Epithelial cell of proximal tubule (primary cell): ENCODE results near the gene FAM120B. TPM values are rescaled to one million over a fixed set of nuclear protein-coding genes. Genes with fewer than 3 reads are reported as not detected.

Experiments used
- DNase-seq: peaks from one replicate; pipeline ENCODE4 v3.0.0-alpha.2; 2011; ENCODE audit warnings: low read depth
- H3K4me3 ChIP-seq: 2 replicates; pipeline ENCODE4 v1.5.1; 2011; ENCODE audit warnings: low read depth, mild to moderate bottlenecking, low read length
- total RNA-seq: library from RNA; depleted of rRNA; stranded (reverse); fragments of >200 nt; gene quantifications from 2 replicates; pipeline ENCODE4 v1.2.3, GENCODE V29; 2015
- TF ChIP-seq, protein P1 (sequence below): conservative IDR thresholded peaks from 2 replicates; pipeline ENCODE4 v1.5.1; 2012; ENCODE audit warnings: low read depth, mild to moderate bottlenecking, low read length

The FAM120B gene
- total RNA-seq, 1 donor from 2014 or later, result 5.0 TPM

DNA sequence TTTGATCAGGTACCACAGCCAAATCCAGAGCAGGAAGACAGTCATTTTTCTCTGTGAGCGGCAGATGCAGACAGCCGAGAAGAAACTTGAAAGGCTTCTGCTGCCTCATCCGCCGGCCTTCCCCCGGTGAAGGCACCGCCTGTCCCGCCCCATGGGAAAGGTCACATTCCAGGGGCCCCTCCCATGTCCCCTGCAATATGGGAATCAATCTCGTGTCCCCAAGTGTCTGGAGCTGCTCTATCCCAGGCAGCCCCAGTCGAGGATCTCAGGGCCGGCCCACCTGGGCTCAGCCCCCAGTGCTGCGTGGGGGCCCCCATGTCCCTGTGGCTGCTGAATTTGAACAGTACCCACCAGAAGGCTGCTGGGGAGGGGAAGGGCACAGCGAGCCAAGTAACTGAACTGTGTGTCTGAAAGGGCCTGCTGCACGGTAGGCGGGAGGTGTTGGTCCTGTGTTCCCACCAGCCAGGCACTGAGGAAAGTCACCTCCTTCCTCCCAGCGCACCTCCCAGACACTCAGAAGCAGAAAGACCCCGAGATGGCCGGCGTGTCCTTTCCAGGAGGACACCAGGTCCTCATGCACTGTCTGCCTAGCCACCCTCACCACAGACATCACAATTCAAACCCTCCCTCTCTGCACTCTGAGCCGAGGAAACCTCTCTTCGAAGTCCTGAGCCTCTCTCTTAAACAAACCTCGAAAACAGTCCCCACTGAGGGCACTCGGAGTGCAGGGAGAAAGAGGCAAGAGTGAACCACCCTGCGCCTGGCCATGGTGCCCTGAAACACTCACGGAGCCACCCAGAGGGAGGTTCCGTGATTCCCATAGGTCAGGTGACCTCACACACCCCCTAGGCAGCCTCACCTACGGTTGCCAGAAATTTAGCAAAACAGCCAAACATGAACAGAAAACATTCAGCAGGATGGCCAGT is 147.3 kb downstream of the FAM120B start:
- no peak overlapping the region for H3K4me3 ChIP-seq
- DNase-seq, result no peak
- TF ChIP-seq, protein P1, sequence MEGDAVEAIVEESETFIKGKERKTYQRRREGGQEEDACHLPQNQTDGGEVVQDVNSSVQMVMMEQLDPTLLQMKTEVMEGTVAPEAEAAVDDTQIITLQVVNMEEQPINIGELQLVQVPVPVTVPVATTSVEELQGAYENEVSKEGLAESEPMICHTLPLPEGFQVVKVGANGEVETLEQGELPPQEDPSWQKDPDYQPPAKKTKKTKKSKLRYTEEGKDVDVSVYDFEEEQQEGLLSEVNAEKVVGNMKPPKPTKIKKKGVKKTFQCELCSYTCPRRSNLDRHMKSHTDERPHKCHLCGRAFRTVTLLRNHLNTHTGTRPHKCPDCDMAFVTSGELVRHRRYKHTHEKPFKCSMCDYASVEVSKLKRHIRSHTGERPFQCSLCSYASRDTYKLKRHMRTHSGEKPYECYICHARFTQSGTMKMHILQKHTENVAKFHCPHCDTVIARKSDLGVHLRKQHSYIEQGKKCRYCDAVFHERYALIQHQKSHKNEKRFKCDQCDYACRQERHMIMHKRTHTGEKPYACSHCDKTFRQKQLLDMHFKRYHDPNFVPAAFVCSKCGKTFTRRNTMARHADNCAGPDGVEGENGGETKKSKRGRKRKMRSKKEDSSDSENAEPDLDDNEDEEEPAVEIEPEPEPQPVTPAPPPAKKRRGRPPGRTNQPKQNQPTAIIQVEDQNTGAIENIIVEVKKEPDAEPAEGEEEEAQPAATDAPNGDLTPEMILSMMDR, result no peak

GRCh38 chr6:170454512-170455285 is 148.1 kb downstream of the FAM120B start:
- no peak for DNase-seq
- no peak overlapping the region for H3K4me3 ChIP-seq
- TF ChIP-seq, protein P1, result no peak

DNA sequence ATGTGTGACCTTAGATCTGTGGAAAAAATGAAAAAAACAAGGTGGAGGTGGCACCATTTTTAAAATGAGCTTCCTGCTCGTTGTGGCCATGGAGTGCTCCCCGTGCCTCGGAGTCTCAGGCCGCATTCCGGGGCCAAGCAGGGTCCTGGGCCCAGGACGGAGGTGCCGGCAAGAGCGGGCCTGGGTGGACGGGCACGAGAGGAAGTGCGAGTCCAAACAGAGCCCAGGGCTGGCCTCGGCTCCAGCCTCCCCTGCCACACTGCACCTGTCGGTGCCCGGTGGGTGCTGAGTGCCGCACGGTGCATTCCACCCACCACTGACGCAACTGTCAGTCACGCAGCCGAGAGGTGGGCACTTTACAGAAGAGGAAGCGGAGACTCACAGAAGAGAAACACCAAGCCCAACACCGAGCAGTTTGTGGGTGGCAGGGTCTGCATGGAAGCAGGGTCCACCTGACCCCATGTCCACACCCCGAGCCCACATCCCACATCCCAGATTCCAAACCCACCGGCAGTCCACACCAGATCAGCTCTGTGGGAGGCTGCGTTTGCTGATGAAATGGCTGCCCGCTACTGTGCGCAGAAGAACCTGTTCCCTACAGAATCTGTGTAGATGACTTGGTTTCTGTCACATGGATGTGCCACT is 148.9 kb downstream of the FAM120B start:
- H3K4me3 ChIP-seq, result no peak overlapping the region
- TF ChIP-seq, protein P1, result no peak
- no peak for DNase-seq

DNA sequence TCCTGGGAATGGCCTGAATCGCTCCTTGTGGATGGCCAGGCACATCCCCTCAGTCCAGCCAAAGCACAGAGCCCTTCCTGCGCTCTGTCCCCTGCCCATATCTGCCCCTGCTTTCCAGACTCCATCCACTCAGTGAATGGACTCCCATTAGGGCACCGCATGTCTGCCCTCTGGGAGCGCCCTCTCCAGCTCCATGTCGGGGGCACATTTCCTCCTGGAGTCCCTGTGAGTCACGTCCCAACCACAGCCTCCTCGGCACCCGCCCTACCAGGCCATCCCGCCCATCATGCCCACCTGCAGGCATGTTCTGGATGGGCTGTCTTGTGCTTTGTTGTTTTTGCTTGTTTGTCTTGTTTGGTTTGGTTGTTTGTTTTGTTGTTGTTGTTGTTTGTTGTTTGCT is 149.8 kb downstream of the FAM120B start:
- TF ChIP-seq, protein P1, result no peak

More for the DNA sequence above, 149.8 kb downstream of the FAM120B start:
- no peak for DNase-seq
- no peak overlapping the region for H3K4me3 ChIP-seq

Other genes with a start within 250 kb of the FAM120B start
- gene DLL1, start 15.7 kb upstream of the FAM120B start, total RNA-seq, result 1.4 and 1.7 TPM in 2 replicates
- gene PSMB1, start 246.5 kb downstream of the FAM120B start, total RNA-seq, result 282 and 488 TPM in 2 replicates
- gene TBP, start 247.6 kb downstream of the FAM120B start, total RNA-seq, result 15.5 and 26.8 TPM in 2 replicates